Astrocyte (in vitro differentiated cells and primary cell): ENCODE measurements around the gene EXD3. TPM values are rescaled to one million over a fixed set of nuclear protein-coding genes. Genes with fewer than 3 reads are reported as not detected.

Experiments
- DNase-seq: peaks from one replicate; pipeline ENCODE4 v3.0.0-alpha.2; 2010; ENCODE audit warnings: low read depth
- FAIRE-seq: peaks from 2 replicates; lab custom pipeline; 2011; peaks lifted over from hg19 to GRCh38; lab: Jason Lieb, UNC
- H2AFZ ChIP-seq: 2 replicates; pipeline ENCODE4 v1.6.0; 2012; ENCODE audit warnings: low read depth, low read length, inconsistent platforms
- H3K27ac ChIP-seq: 2 replicates; pipeline ENCODE4 v1.5.1; 2011; ENCODE audit warnings: low read depth, low read length, inconsistent platforms
- H3K27me3 ChIP-seq: 2 replicates; pipeline ENCODE4 v1.6.0; 2011; ENCODE audit warnings: low read length, inconsistent platforms; ENCODE audit not compliant: insufficient read depth
- H3K36me3 ChIP-seq: 2 replicates; pipeline ENCODE4 v1.5.1; 2011; ENCODE audit warnings: low read length, inconsistent platforms; ENCODE audit not compliant: insufficient read depth
- H3K4me1 ChIP-seq: 2 replicates; pipeline ENCODE4 v1.5.1; 2011; ENCODE audit warnings: low read length, inconsistent platforms; ENCODE audit not compliant: insufficient read depth
- H3K4me2 ChIP-seq: 2 replicates; pipeline ENCODE4 v1.6.0; 2012; ENCODE audit warnings: low read length, inconsistent platforms
- H3K4me3 ChIP-seq: 2 replicates; pipeline ENCODE4 v1.5.1; 2011; ENCODE audit warnings: low read depth, mild to moderate bottlenecking, low read length, inconsistent platforms; ENCODE audit not compliant: insufficient read depth
- H3K79me2 ChIP-seq: 2 replicates; pipeline ENCODE4 v1.6.0; 2012; ENCODE audit warnings: mild to moderate bottlenecking, low read length, inconsistent platforms; ENCODE audit not compliant: insufficient read depth
- H3K9ac ChIP-seq: 2 replicates; pipeline ENCODE4 v1.6.0; 2012; ENCODE audit warnings: mild to moderate bottlenecking, low read length, inconsistent platforms
- H3K9me3 ChIP-seq: 2 replicates; pipeline ENCODE4 v1.5.1; 2012; ENCODE audit warnings: low read depth, mild to moderate bottlenecking, low read length, inconsistent platforms; ENCODE audit not compliant: insufficient read depth
- H4K20me1 ChIP-seq: 2 replicates; pipeline ENCODE4 v1.6.0; 2012; ENCODE audit warnings: low read length, inconsistent platforms; ENCODE audit not compliant: insufficient read depth
- H3K27ac Mint-ChIP-seq: one replicate; pipeline ENCODE4 v1.8.0; 2021; ENCODE audit warnings: mild to moderate bottlenecking, mixed read lengths; ENCODE audit not compliant: unreplicated experiment
- H3K27me3 Mint-ChIP-seq: one replicate; pipeline ENCODE4 v1.8.0; 2021; ENCODE audit warnings: low read depth, mixed read lengths; ENCODE audit not compliant: unreplicated experiment
- H3K36me3 Mint-ChIP-seq: one replicate; pipeline ENCODE4 v1.8.0; 2021; ENCODE audit warnings: low read depth, mixed read lengths; ENCODE audit not compliant: unreplicated experiment
- H3K4me1 Mint-ChIP-seq: one replicate; pipeline ENCODE4 v1.8.0; 2021; ENCODE audit warnings: low read depth, mixed read lengths; ENCODE audit not compliant: unreplicated experiment
- H3K4me3 Mint-ChIP-seq: one replicate; pipeline ENCODE4 v1.8.0; 2021; ENCODE audit warnings: mild to moderate bottlenecking, moderate library complexity, mixed read lengths; ENCODE audit not compliant: unreplicated experiment
- H3K9me3 Mint-ChIP-seq: one replicate; pipeline ENCODE4 v1.8.0; 2021; ENCODE audit warnings: mild to moderate bottlenecking, mixed read lengths; ENCODE audit not compliant: unreplicated experiment
- CTCF ChIP-seq: IDR thresholded peaks from 2 replicates; pipeline ENCODE4 v1.5.1; 2011; ENCODE audit warnings: low read depth, mild to moderate bottlenecking, inconsistent platforms, low read length, moderate library complexity; ENCODE audit not compliant: insufficient read depth
- EZH2 ChIP-seq: IDR thresholded peaks from 2 replicates; pipeline ENCODE4 v1.6.1; 2012; ENCODE audit warnings: mild to moderate bottlenecking, low read length, inconsistent platforms; ENCODE audit not compliant: insufficient read depth
- total RNA-seq: library from RNA; stranded (reverse); gene quantifications from 2 replicates; pipeline ENCODE4 v1.2.1, GENCODE V29; 2021

EXD3 gene
- total RNA-seq, 1 donor from 2014 or later: 8.5 TPM

- Mint-ChIP-seq H3K4me1 (peaks cover 5% of the 10 kb centered on the region), H3K27ac (no peak within 1 kb of the TSS), H3K9me3 (no peaks in the 10 kb centered on the region), H3K27me3 (no peaks in the 10 kb centered on the region), H3K36me3 (no peaks in the 10 kb centered on the region), H3K4me3 (peak within 1 kb of the TSS; percentile 74)
- FAIRE-seq (no peak), DNase-seq (peak; percentile 49)
- H3K27ac ChIP-seq: no peak within 1 kb of the TSS
- H3K9me3 ChIP-seq: no peaks in the 10 kb centered on the region
- H4K20me1 ChIP-seq: peaks cover 3% of the 10 kb centered on the region
- peaks cover 8% of the 10 kb centered on the region for H3K27me3 ChIP-seq
- no peak for TF ChIP-seq EZH2
- TF ChIP-seq CTCF: no peak
- peak within 1 kb of the TSS; percentile 51 for H3K4me3 ChIP-seq
- no peaks in the 10 kb centered on the region for H3K36me3 ChIP-seq
- peak within 1 kb of the TSS; percentile 88 for H3K4me2 ChIP-seq
- no peaks in the 10 kb centered on the region for H3K79me2 ChIP-seq
- peaks cover 41% of the 10 kb centered on the region for H3K4me1 ChIP-seq
- H3K9ac ChIP-seq: peak within 1 kb of the TSS; percentile 57
- peak within 1 kb of the TSS; percentile 84 for H2AFZ ChIP-seq
Measured at GRCh38 chr9:137302118-137302448, 120.9 kb downstream of the EXD3 start, which contains the start of gene NRARP. NRARP (minus strand) TSS chr9:137302271; CDS start chr9:137301928, 343 bp downstream.

GRCh38 chr9:137301081-137301947 lies 121.6 kb downstream of the EXD3 start:
- Histone ChIP-seq H3K79me2 (no peaks in the 10 kb centered on the region), H3K27ac (no peak overlapping the region), H3K36me3 (no peaks in the 10 kb centered on the region), H4K20me1 (peaks cover 3% of the 10 kb centered on the region), H3K9me3 (no peaks in the 10 kb centered on the region), H3K4me1 (peaks cover 47% of the 10 kb centered on the region), H3K4me3 (peak overlapping the region; percentile 51), H3K27me3 (peaks cover 8% of the 10 kb centered on the region), H3K9ac (peak overlapping the region; percentile 57), H2AFZ (peak overlapping the region; percentile 84), H3K4me2 (peak overlapping the region; percentile 88)
- peak; percentile 69 for TF ChIP-seq EZH2
- TF ChIP-seq CTCF: no peak
- Mint-ChIP-seq H3K27ac (no peak overlapping the region), H3K9me3 (no peaks in the 10 kb centered on the region), H3K27me3 (peaks cover 4% of the 10 kb centered on the region), H3K4me3 (peak overlapping the region; percentile 92), H3K4me1 (peaks cover 8% of the 10 kb centered on the region), H3K36me3 (no peaks in the 10 kb centered on the region)
- no peak for FAIRE-seq
- DNase-seq: peak; percentile 43
